ENCODE measurements around the gene SLC16A5.

DNA sequence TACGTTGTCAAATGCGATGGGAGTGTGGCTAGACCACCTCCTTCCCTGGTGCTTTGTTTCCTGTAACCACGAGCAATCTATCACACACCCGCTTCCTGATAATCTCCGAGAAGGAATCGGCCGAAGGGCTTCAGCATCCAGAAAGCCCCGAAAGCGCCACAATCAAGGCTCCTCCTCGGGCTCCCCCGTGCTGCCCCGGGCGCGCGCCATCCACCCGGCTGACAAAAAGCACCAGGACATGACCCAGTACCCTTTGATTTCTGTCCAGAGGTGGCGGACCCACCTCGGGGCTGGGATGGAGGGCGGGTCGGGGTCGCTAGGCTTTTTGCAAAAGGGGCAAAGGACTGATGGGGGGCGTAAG is 21.3 kb downstream of the SLC16A5 start:
- TF ChIP-seq POLR2A (IDR thresholded peaks at IDR 0.05; ENCODE audit: low read length) = no peak
- no peak for TF ChIP-seq GATA1 (IDR thresholded peaks at IDR 0.05; ENCODE audit: low read depth, low read length)

All from erythroblast (primary cell).